Tibial nerve (tissue), 4 donors: ENCODE results near the gene KRT6C.

Source experiments
- CTCF ChIP-seq, 5 experiments: fragments of 200-600 bp in 3 of 5; fragments of 450-650 bp in 2 of 5; sonication (generic) in 3 of 5; IDR thresholded peaks; one replicate each; pipeline ENCODE4 v1.5.1; 2016 to 2019; ENCODE audit warnings: antibody characterized with exemption in 5 of 5, mild to moderate bottlenecking in 3 of 5, moderate library complexity in 2 of 5
- EP300 ChIP-seq, 2 donors: sonication (generic); formaldehyde crosslinking; IDR thresholded peaks; one replicate each; pipeline ENCODE4 v1.6.1; 2017; ENCODE audit warnings: antibody characterized with exemption in 2 of 2, mild to moderate bottlenecking in 1 of 2
- POLR2A ChIP-seq, 2 donors: fragments of 450-650 bp; IDR thresholded peaks; one replicate each; pipeline ENCODE4 v1.6.1; 2017; ENCODE audit warnings: antibody characterized with exemption in 2 of 2, mild to moderate bottlenecking in 2 of 2, moderate library complexity in 2 of 2

GRCh38 chr12:52455821-52456220 lies 17.8 kb downstream of the KRT6C start:
- TF ChIP-seq CTCF (IDR thresholded peaks at IDR 0.05) (no peak), POLR2A (IDR thresholded peaks at IDR 0.05) (no peak), EP300 (IDR thresholded peaks at IDR 0.05) (no peak)
